NCI-H446 treated with DMSO at 0.1 percent for 48 hours (cell line): ENCODE measurements around the gene CNTN4.

Experiments
- DNase-seq: peaks from one replicate; lab custom pipeline; 2025; lab: John Stamatoyannopoulos, UW

CNTN4 gene

GRCh38 chr3:3064297-3064696 lies 965.6 kb downstream of the CNTN4 start:
- no peak for DNase-seq

- DNase-seq: no peak
Measured at GRCh38 chr3:3065876-3066275, 967.2 kb downstream of the CNTN4 start.

GRCh38 chr3:3066378-3066777 lies 967.7 kb downstream of the CNTN4 start:
- no peak for DNase-seq

GRCh38 chr3:3066910-3067309 lies 968.2 kb downstream of the CNTN4 start:
- DNase-seq: no peak

GRCh38 chr3:3068358-3068881 lies 969.8 kb downstream of the CNTN4 start:
- DNase-seq: no peak

DNA sequence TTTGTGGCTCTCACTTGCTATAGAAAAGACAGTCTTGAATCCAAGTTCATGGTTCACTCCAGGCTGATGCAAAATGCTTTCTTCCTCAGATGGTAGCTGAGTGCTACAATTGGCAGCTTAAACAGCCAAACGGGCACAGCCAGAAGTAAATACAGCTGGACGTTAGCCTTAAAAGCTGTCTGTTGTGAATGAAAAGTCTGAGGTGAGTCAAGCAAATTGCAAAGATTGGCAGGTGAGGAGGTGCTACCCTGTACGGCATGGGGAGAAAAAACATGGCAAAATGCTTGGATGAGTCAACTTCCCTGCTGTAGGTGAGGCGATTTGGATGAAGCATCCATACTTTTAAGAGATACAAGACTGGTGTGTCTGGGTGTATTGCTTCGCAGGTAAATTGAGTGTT lies 971.1 kb downstream of the CNTN4 start:
- DNase-seq: no peak

DNA sequence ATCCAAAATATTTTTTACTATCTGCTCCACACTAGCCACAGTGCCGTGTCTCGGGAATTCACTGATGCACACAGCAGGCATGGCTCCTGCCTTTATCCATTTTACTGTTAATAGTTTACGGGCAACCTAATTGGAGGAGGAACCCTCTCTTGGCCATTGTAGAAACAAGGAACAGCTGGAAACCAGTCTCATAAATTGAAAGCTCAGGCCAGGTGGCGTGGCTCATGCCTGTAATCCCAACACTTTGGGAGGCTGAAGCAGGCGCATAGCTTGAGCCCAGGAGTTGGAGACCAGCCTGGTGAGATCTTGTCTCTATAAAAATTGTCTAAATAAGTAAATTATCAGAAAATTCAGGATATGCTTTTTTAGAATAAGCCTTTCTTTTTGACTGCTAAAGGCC lies 972.5 kb downstream of the CNTN4 start:
- no peak for DNase-seq

GRCh38 chr3:3074551-3075257 lies 976.0 kb downstream of the CNTN4 start:
- DNase-seq: no peak

GRCh38 chr3:3080309-3080708 lies 981.6 kb downstream of the CNTN4 start:
- no peak for DNase-seq

DNA sequence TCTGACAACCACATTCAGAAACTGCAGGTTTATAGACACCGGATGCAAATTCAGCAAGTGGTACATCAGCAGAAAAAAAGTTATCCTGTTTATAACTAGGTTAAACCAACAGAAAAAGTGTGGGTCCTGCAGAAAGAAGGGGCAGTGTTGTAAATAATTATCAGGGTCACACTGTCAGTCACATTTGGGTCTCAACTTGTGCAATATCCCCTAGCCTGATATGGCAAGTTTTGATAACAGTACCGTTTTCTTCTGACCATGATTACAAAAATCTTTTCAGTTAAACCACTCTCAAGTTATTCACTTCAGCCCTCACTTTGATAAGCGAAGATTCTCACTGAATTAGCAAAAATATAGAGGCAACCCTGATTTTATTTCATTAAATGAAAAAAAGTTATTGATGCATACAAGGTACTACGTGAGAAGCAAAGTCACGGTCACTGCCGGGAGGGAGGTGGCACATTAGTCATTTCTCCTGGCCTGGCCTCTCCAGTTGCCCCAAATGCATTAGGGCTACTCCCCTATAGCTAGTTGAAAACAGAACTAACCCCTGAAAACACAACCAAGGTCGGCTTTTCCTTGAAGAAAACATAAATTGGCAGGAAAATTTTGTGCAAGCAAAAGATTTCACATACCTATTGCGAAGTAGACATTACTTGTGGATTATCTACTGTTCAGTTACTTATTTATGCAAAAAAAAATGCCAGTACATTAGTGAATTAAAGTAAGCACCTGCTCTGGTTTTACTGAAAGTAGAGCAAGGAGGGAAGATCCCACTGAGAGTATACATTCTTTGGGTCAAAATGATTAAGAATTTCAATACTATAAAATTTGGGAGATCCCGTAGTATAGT lies 982.9 kb downstream of the CNTN4 start:
- no peak for DNase-seq

DNA sequence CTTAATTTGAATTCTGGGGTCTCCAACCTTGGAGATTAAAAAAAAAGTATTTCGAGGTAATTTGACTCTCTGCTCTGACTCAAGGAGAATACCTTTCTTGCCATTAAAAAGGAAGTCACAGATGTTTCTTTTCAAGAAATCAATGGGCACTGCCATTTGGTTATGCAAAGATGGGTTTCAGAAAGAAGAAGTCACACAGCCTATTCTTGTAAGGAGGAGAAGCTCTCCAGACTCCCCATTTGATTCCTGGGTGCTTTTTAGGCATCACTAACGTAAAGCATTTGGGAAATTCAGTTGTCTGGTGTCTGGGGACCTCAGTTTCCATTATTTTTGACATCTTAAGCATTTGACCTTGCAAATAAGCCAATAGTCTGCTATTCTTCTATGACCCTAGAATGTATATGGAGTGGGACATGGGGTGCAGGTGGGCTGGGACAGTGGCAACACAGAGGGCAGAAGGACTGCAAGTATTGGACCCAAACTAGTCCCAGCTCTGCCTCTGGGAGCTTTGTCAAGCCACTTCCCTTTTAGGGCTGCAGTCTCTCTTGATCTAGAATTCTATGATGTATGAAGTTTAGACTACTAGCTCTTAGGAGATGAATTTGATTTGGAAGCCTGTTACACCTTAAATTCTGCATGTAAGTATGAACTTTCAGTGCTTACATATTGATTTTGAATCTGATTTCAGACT lies 983.7 kb downstream of the CNTN4 start:
- no peak for DNase-seq

GRCh38 chr3:3084890-3085289 lies 986.2 kb downstream of the CNTN4 start:
- no peak for DNase-seq

- DNase-seq: no peak
Measured at GRCh38 chr3:3085782-3086181, 987.1 kb downstream of the CNTN4 start.

DNA sequence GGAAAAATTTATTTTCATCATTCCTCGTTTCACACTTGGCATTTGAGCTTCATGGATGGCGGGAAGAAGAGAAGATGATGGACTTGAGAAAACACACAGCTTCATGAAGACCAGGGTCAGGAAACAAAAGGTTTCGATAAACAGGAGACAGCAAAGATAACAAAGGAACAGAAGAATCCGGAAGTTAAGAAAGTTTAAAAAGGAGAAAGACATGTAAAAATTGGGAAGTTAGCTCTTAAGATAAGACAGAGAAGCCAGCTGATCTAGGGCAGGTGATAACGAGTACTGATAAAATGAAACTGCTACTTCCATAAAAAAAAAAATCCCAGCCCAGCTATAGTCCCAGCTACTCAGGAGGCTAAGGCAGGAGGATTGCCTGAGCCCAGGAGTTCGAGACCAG lies 987.6 kb downstream of the CNTN4 start:
- DNase-seq: no peak

DNA sequence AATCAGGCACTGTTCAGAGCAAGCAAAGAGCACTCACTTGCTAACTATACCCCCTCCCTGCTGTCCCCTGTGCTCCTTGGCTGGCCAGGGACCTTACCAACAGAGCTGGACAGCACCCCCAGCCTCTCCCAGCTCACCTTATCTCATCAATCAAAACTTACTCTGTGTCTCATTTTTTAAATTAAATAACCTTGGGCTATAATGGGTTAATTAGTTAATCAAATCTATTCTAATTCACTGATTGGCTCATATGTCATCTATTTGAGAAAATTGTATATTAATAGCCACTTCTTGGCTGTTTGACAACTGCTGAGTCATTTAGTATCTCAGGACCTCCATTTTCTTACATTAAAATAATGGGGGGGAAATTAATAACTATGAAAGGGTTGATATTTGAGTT lies 988.6 kb downstream of the CNTN4 start:
- DNase-seq: no peak

- DNase-seq: no peak
Measured at GRCh38 chr3:3087716-3088465, 989.2 kb downstream of the CNTN4 start.

DNA sequence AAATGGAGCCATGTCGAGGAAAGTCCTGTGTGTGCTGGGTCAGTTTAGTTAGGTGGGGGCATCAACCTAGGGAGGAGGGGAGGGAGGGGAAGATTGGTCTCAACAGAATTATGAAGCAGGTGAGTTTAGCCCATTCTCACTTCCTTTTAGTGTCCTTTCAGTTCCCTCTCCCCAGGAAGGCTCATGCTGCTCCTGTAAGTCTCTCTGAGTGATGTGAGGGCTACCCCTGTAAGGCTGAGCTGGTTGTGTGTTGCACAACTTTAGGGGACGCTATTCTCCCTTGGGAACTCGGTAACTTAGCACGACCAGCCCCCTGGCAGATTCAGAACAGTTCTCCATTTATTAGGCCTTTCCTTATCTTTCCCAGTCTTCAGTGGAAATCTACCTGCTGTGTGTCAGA lies 990.4 kb downstream of the CNTN4 start:
- no peak for DNase-seq

DNA sequence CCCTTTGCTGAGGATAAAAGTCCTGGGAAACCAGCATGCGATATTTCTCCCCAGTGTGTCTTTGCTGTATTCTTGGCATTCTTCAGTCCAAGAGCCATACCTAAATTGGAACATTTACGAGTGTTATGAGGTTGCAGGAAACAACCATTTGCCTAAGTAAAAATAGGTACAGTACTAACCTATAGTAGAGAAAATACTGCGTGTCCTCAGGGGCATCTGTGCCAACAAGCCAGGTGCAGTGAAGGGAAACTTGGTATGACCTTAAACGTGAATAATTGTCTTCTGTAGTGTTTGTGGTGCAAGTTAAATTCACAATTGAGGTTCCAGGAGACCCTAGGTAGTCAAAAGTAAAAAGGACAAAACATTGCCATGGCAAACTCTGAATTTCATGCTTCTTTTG lies 999.3 kb downstream of the CNTN4 start:
- no peak for DNase-seq

- no peak for DNase-seq
Measured at GRCh38 chr3:3101660-3102458, 1003.2 kb downstream of the CNTN4 start.

DNA sequence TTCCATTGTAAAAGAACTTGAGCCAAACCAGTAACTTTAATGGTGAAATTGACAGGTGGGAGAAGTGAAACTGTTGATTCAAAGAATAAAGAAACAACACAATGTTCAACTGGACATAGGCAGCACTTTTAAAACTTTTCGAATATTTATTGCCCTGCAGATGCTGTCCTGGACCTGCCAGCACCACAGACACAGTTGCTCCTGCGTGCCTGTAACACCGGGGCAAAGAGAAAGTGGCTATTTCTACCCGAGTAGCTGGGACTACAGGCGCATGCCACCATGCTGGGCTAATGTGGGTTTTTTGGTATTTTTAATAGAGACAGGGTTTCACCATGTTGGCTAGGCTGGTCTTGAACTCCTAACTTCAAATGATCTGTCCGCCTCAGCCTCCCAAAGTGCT lies 1004.1 kb downstream of the CNTN4 start:
- DNase-seq: no peak

- no peak for DNase-seq
Measured at GRCh38 chr3:3105246-3105645, 1006.6 kb downstream of the CNTN4 start.
